GM18498 (cell line): ENCODE results near the gene HCRTR1.

Source experiments
- ATAC-seq: cut with Tn5 transposase; IDR thresholded peaks from one replicate; pipeline ENCODE4 v1.9.1; 2021; ENCODE audit warnings: mild to moderate bottlenecking, moderate library complexity; ENCODE audit not compliant: unreplicated experiment

Gene HCRTR1

GRCh38 chr1:31625561-31626222, 8.2 kb downstream of the HCRTR1 start:
- no peak for ATAC-seq

- ATAC-seq: no peak
Observed at GRCh38 chr1:31626223-31627207, 9.0 kb downstream of the HCRTR1 start.

GRCh38 chr1:31627301-31627929, 9.9 kb downstream of the HCRTR1 start:
- no peak for ATAC-seq

GRCh38 chr1:31627930-31628559, 10.6 kb downstream of the HCRTR1 start:
- no peak for ATAC-seq

GRCh38 chr1:31628931-31629556, 11.6 kb downstream of the HCRTR1 start:
- no peak for ATAC-seq

GRCh38 chr1:31632649-31633048, 15.2 kb downstream of the HCRTR1 start:
- no peak for ATAC-seq

- ATAC-seq: no peak
Observed at GRCh38 chr1:31633117-31633516, 15.6 kb downstream of the HCRTR1 start.

GRCh38 chr1:31637915-31638673, 20.6 kb downstream of the HCRTR1 start:
- ATAC-seq: no peak

GRCh38 chr1:31639543-31639942, 22.1 kb downstream of the HCRTR1 start:
- ATAC-seq: no peak

GRCh38 chr1:31640179-31640578, 22.7 kb downstream of the HCRTR1 start:
- ATAC-seq: no peak

GRCh38 chr1:31640964-31641363, 23.5 kb downstream of the HCRTR1 start:
- no peak for ATAC-seq

- no peak for ATAC-seq
Observed at GRCh38 chr1:31642366-31642765, 24.9 kb downstream of the HCRTR1 start.

GRCh38 chr1:31642897-31643296, 25.4 kb downstream of the HCRTR1 start:
- no peak for ATAC-seq

- no peak for ATAC-seq
Observed at GRCh38 chr1:31643976-31644559, 26.6 kb downstream of the HCRTR1 start.

GRCh38 chr1:31644560-31645273, 27.2 kb downstream of the HCRTR1 start, which contains the start of gene PEF1:
Gene PEF1 (minus strand): TSS chr1:31644876. CDS start chr1:31644864, 12 bp downstream.
- peak; percentile 92 for ATAC-seq

- ATAC-seq: no peak
Observed at GRCh38 chr1:31645274-31645568, 27.7 kb downstream of the HCRTR1 start.

- no peak for ATAC-seq
Observed at GRCh38 chr1:31646259-31646960, 28.9 kb downstream of the HCRTR1 start.

- no peak for ATAC-seq
Observed at GRCh38 chr1:31647106-31647505, 29.6 kb downstream of the HCRTR1 start.
